Measurements from ENCODE around the gene IDI2.

Gene IDI2

GRCh38 chr10:1059902-1060301 lies 34.2 kb upstream of the IDI2 start:
- TF ChIP-seq GABPA (IDR thresholded peaks at IDR 0.05; ENCODE audit: low read depth) (no peak), CTCF (IDR thresholded peaks at IDR 0.05; ENCODE audit: insufficient read depth, low read length) (no peak), SPI1 (IDR thresholded peaks at IDR 0.05; ENCODE audit: borderline replicate concordance, low read depth) (no peak), REST (IDR thresholded peaks at IDR 0.05; ENCODE audit: insufficient replicate concordance, low read depth) (no peak), POLR2AphosphoS5 (IDR thresholded peaks at IDR 0.05; ENCODE audit: low read depth) (no peak)
- Histone ChIP-seq H3K4me3 (replicated peaks; ENCODE audit: insufficient read depth, low read length) (no peak overlapping the region), H3K27ac (replicated peaks) (no peak overlapping the region), H3K27me3 (ENCODE audit: insufficient read depth, poor library complexity, severe bottlenecking) (no peaks in the 10 kb centered on the region)
- DNase-seq (ENCODE audit: low read depth in 1 of 2, low spot score in 1 of 2), result no peak

DNA sequence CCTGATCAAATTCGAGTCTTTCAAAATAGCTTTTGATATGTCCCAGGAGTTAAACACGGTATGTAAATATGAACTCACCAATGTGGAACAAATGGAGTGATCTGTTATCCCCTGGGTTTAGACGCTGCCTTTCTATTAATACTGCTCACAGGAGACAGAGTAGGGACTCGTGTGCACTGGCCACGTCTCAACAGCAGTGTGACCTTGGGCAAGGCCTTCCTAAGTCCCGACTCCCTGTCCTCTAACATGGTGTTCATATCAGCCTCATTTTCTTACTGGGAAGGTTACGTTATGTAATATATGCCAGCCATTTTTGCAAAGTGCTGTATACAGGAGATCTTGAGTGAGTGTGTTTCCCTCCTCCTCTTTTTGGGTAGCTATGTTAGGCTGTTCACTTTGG lies 32.4 kb upstream of the IDI2 start:
- H3K27ac ChIP-seq (replicated peaks), result peak overlapping the region; percentile 94

More for the DNA sequence above, 32.4 kb upstream of the IDI2 start:
- Histone ChIP-seq H3K27me3 (ENCODE audit: insufficient read depth, poor library complexity, severe bottlenecking) (no peaks in the 10 kb centered on the region), H3K4me3 (replicated peaks; ENCODE audit: insufficient read depth, low read length) (peak overlapping the region; percentile 95)
- DNase-seq (ENCODE audit: low read depth in 1 of 2, low spot score in 1 of 2), result no peak
- TF ChIP-seq SPI1 (IDR thresholded peaks at IDR 0.05; ENCODE audit: borderline replicate concordance, low read depth), result no peak
- TF ChIP-seq GABPA (IDR thresholded peaks at IDR 0.05; ENCODE audit: low read depth), result no peak
- no peak for TF ChIP-seq POLR2AphosphoS5 (IDR thresholded peaks at IDR 0.05; ENCODE audit: low read depth)
- TF ChIP-seq CTCF (IDR thresholded peaks at IDR 0.05; ENCODE audit: insufficient read depth, low read length), result no peak
- no peak for TF ChIP-seq REST (IDR thresholded peaks at IDR 0.05; ENCODE audit: insufficient replicate concordance, low read depth)
